ENCODE results near the gene C1orf216. TPM values are rescaled to one million over a fixed set of nuclear protein-coding genes. Genes with fewer than 3 reads are reported as not detected.

C1orf216 gene
- polyA plus RNA-seq, 1 donor from 2014 or later: 6.7 TPM

DNA sequence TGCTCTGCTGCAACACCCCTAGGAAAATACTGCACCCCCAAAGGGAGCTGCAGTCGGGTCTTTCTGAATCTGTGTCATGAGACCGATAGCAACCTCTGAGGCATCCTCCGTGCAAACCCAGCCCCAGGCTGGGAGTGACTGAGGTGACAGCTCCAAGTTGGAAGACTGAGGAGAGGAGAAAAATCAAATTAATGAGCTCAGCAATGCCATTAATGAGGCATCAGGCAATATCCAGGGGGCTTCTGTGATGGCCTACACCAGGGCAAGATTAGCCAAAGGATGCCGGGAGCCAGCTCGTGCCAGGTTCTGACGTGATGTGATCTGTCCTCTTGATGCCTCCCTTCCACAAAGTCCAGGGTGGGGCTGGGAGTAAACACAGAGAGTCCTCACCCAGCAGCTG, 46.6 kb downstream of the C1orf216 start:
- Histone ChIP-seq H3F3A (ENCODE audit: insufficient read depth, low read length, poor library complexity, severe bottlenecking) (no peaks in the 10 kb centered on the region), H3K27me3 (ENCODE audit: insufficient read depth, low read depth, low read length) (peaks cover 2% of the 10 kb centered on the region), H3K27ac (ENCODE audit: low read length) (no peak overlapping the region), H3K9me2 (ENCODE audit: insufficient read depth, low read length) (no peaks in the 10 kb centered on the region), H3K4me3 (ENCODE audit: low read length) (no peak overlapping the region), H3K36me3 (ENCODE audit: insufficient read depth, low read length) (no peaks in the 10 kb centered on the region), H3K9ac (ENCODE audit: low read length) (no peak overlapping the region), H3K4me2 (ENCODE audit: low read length) (no peak overlapping the region), H3K79me2 (replicated peaks; ENCODE audit: insufficient read depth, low read length) (no peaks in the 10 kb centered on the region), H4K20me1 (ENCODE audit: insufficient read depth) (no peaks in the 10 kb centered on the region), H2AFZ (ENCODE audit: low read depth, low read length) (no peak overlapping the region), H3K9me3 (ENCODE audit: low read length) (no peaks in the 10 kb centered on the region)
- TF ChIP-seq EZH2 (IDR thresholded peaks at IDR 0.05; ENCODE audit: borderline replicate concordance, insufficient read depth, low read length, poor library complexity, severe bottlenecking) (no peak), SMC3 (conservative IDR thresholded peaks at IDR 0.05; ENCODE audit: poor library complexity) (no peak), TAF1 (IDR thresholded peaks at IDR 0.05; ENCODE audit: low read depth) (no peak), MXI1 (conservative IDR thresholded peaks at IDR 0.05; ENCODE audit: poor library complexity, severe bottlenecking) (no peak), RAD21 (conservative IDR thresholded peaks at IDR 0.05) (no peak), EP300 (conservative IDR thresholded peaks at IDR 0.05; ENCODE audit: poor library complexity, severe bottlenecking) (no peak), POLR2AphosphoS5 (IDR thresholded peaks at IDR 0.05) (no peak)
- TF ChIP-seq, protein P1, sequence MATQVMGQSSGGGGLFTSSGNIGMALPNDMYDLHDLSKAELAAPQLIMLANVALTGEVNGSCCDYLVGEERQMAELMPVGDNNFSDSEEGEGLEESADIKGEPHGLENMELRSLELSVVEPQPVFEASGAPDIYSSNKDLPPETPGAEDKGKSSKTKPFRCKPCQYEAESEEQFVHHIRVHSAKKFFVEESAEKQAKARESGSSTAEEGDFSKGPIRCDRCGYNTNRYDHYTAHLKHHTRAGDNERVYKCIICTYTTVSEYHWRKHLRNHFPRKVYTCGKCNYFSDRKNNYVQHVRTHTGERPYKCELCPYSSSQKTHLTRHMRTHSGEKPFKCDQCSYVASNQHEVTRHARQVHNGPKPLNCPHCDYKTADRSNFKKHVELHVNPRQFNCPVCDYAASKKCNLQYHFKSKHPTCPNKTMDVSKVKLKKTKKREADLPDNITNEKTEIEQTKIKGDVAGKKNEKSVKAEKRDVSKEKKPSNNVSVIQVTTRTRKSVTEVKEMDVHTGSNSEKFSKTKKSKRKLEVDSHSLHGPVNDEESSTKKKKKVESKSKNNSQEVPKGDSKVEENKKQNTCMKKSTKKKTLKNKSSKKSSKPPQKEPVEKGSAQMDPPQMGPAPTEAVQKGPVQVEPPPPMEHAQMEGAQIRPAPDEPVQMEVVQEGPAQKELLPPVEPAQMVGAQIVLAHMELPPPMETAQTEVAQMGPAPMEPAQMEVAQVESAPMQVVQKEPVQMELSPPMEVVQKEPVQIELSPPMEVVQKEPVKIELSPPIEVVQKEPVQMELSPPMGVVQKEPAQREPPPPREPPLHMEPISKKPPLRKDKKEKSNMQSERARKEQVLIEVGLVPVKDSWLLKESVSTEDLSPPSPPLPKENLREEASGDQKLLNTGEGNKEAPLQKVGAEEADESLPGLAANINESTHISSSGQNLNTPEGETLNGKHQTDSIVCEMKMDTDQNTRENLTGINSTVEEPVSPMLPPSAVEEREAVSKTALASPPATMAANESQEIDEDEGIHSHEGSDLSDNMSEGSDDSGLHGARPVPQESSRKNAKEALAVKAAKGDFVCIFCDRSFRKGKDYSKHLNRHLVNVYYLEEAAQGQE (IDR thresholded peaks at IDR 0.05; ENCODE audit: borderline replicate concordance): no peak
- TF ChIP-seq, protein P2, sequence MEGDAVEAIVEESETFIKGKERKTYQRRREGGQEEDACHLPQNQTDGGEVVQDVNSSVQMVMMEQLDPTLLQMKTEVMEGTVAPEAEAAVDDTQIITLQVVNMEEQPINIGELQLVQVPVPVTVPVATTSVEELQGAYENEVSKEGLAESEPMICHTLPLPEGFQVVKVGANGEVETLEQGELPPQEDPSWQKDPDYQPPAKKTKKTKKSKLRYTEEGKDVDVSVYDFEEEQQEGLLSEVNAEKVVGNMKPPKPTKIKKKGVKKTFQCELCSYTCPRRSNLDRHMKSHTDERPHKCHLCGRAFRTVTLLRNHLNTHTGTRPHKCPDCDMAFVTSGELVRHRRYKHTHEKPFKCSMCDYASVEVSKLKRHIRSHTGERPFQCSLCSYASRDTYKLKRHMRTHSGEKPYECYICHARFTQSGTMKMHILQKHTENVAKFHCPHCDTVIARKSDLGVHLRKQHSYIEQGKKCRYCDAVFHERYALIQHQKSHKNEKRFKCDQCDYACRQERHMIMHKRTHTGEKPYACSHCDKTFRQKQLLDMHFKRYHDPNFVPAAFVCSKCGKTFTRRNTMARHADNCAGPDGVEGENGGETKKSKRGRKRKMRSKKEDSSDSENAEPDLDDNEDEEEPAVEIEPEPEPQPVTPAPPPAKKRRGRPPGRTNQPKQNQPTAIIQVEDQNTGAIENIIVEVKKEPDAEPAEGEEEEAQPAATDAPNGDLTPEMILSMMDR (IDR thresholded peaks at IDR 0.05; ENCODE audit: poor library complexity, severe bottlenecking): no peak

DNA sequence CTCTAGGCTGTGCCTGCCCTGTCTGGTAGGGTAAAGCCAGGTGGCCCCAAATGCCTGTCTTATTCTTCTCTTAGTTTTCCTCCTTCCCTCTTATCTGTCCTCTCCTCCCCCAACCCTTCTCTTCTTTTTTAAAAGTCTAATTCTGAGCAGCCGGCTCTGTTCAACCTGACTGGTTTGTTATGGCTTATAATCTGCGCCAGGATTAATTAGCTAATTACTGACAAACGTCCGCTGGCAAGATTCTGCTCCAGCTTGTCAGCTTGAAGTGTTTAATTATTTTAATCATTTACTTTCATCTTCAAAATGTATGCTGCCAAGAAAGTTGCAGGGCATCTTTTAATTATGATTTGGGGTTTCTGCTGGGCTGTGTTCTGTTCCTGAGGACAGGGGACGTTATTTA, 50.2 kb downstream of the C1orf216 start:
- Histone ChIP-seq H3K9ac (ENCODE audit: low read length) (no peak overlapping the region), H3K4me3 (ENCODE audit: low read length) (no peak overlapping the region), H3K27me3 (ENCODE audit: insufficient read depth, low read depth, low read length) (peaks cover 2% of the 10 kb centered on the region), H3K27ac (ENCODE audit: low read length) (no peak overlapping the region), H3K4me2 (ENCODE audit: low read length) (no peak overlapping the region), H3K79me2 (replicated peaks; ENCODE audit: insufficient read depth, low read length) (no peaks in the 10 kb centered on the region), H3K9me2 (ENCODE audit: insufficient read depth, low read length) (no peaks in the 10 kb centered on the region), H3F3A (ENCODE audit: insufficient read depth, low read length, poor library complexity, severe bottlenecking) (no peaks in the 10 kb centered on the region), H4K20me1 (ENCODE audit: insufficient read depth) (no peaks in the 10 kb centered on the region), H3K9me3 (ENCODE audit: low read length) (no peaks in the 10 kb centered on the region), H2AFZ (ENCODE audit: low read depth, low read length) (no peak overlapping the region), H3K36me3 (ENCODE audit: insufficient read depth, low read length) (no peaks in the 10 kb centered on the region)
- TF ChIP-seq, protein P2 (IDR thresholded peaks at IDR 0.05; ENCODE audit: poor library complexity, severe bottlenecking): no peak
- TF ChIP-seq EP300 (conservative IDR thresholded peaks at IDR 0.05; ENCODE audit: poor library complexity, severe bottlenecking) (no peak), EZH2 (IDR thresholded peaks at IDR 0.05; ENCODE audit: borderline replicate concordance, insufficient read depth, low read length, poor library complexity, severe bottlenecking) (no peak), RAD21 (conservative IDR thresholded peaks at IDR 0.05) (no peak), POLR2AphosphoS5 (IDR thresholded peaks at IDR 0.05) (no peak), TAF1 (IDR thresholded peaks at IDR 0.05; ENCODE audit: low read depth) (no peak), SMC3 (conservative IDR thresholded peaks at IDR 0.05; ENCODE audit: poor library complexity) (no peak), MXI1 (conservative IDR thresholded peaks at IDR 0.05; ENCODE audit: poor library complexity, severe bottlenecking) (no peak)
- TF ChIP-seq, protein P1 (IDR thresholded peaks at IDR 0.05; ENCODE audit: borderline replicate concordance): no peak

All from neural cell (in vitro differentiated cells).